Activated T-cell treated with anti-CD3 and anti-CD28 coated beads, Interleukin-2, amount 50 U/mL, for 1 hour (primary cell): Measurements from ENCODE around the gene SHMT2.

Experiments
- DNase-seq: peaks from one replicate; pipeline ENCODE4 v3.0.0-alpha.2; 2020

Gene SHMT2

DNA sequence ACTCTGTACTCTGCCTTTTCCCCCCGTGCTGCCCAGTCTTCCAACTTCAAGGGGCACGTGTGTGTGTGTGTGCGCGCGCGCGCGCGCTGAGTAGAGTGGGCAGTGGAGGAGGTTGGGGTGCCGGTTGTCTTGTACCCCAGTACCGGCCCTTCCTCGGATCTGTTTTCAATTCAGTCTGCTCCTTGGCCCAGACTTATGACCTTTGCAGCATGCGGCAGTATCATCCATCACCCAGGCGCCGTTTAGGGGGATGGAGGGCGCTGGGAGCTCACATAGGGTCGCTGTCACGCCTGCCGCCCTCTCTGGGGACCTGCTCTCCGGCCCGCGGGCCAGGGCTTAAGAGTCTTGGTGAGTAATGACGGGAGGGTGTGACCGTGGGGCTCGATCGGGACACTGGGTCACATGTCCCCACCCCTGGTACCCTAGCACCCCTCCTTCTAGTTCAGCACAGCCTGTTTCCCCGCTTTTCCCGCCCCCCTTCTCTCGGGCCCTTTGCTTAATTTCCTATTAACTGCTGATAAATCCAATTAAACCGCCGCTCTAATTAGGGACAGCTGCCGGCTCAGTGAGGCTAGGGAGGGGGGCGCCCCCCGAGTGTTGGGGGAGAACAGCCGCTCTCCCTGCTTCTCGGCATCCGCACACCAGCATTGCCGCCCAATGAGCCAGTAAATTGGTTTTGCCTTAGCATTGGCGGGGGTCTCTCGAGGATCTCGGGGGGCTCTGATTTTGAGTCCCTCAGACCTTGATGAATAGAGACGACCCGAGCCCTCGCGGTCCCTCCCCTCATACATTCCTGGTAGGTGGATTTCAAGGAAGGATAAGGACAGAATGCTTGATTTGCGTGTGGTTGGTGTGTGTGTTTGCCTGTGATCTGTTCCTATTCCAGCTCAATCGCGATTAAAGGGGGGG lies 12.1 kb downstream of the SHMT2 start:
- DNase-seq: no peak

DNA sequence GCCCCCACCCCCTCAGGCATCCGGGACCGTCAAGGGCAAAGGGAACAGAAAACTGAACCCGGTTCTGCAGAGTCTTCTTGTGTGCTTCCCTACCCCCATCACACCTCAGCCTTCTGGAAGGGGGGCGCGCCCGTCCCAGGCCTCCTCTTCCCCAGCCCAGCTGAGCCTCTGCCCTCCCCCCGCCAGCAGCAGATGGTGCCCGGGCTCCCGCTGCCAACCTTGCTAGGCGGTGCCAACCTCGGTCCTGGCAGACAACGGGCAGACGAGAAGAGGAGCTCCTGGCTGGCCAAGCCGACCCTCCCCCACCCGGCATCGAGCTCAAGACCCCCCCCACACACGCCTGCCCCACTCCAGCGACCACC lies 12.8 kb downstream of the SHMT2 start:
- no peak for DNase-seq

DNA sequence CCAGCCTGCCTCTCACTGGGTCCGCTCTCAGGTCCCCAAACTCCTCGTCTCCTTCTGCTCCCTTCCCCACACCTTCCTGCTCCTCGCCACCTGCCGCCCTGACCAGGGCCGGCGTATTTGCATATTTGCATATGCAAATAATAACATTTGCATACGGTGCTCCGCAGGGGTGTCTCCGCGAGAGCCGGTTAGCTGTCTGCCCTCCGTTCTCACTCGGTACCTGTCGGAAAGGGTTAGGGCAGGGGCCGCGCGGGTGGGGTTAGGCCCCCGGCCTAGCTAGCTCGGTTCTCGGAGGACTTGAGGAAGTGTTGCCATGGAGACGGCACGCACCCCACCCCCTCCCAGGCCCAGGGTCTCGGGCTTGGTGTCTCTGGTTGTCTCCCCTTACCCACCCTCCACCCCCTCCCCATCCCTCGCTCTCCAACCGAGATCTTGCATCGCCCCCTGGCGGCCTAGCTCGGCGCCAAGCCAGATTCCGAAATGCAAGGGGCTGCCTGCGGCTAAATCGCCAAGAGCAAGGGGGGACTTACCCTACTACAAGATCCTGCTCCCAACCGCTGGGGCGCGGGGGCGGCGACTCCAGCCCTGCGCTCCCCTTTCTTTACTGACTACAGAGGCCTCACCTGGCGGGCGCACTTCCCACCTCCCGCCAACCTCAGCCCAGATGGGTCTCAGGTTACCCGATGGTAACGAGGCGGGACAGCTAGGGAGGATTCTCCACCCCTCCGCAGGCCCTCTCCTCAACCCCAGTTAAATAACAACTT lies 13.4 kb downstream of the SHMT2 start:
- DNase-seq: peak; percentile 76

DNA sequence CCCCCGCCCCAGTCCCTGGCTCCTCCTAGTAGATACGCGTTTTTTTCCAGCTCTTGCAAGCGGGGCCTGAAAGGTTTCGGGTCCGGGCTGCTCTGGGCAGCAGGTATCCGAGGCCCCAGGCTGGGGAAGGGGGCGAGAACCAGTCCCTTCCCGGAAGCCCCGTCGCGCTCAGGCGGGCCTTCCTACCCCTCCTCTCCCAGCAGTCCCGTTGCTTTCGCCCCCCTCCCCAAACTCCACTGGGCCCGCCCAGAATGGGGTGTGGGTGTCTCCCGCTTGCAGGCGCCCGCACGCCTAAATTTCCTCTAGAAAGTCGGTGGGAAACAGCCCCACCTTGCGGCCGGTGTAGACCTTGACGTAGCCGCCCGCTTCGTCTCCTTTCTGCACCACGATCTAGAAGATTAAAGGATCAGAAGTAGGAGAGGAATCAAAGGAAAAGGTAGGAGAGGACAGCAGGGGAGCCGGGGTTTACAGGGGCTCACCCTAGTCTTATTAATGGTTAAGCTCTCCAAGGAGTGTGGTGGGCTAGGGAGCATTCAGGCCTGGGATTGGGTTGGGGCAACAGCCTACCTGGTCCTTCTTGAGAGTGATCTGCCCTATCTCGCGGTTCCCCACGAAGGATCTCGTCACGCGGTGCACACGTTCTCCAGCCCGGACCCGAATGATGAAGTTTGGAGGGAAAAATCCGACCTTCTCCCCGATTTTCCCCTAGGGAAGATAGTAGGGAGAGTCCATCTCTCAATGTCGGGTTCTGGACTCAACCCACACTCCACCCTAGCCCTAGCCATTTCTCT lies 14.2 kb downstream of the SHMT2 start:
- peak; percentile 85 for DNase-seq

DNA sequence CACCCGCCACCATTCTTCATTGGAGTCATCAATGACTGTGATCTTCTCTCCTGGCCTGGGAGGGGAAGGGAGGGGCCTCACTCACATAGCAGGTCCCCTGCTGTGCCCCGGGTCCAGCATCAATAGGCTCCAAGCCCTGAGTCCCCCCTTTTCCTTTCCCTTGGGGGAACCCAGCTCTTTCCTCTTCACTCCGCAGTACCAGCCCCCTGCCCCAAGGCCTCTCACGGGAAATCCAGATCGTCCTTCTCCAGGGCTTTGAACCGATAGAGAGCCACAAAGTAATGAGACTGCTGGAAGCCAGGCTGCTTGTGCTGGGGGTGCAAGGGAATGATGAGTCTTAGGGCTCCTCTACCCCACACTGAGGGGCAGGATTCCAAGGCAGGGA lies 14.8 kb downstream of the SHMT2 start:
- no peak for DNase-seq

DNA sequence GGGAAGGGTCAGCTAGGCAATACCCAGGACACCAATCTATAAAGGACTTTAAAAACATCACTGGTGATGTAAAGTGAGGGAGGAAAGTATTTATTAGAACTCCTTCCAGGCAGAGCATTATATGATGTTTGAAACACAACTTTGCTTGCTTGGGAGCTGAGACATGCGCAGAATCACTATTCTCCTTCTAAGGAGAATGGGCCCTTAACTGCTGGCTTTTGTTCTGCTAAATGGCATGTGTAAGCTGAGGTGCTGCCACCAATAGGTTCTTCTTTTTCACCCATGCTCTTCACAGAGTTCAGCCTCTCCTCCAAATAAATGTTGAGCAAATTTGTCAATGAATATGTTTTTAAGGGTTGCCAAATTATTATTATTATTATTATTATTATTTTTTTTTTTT lies 17.5 kb downstream of the SHMT2 start:
- DNase-seq: no peak

DNA sequence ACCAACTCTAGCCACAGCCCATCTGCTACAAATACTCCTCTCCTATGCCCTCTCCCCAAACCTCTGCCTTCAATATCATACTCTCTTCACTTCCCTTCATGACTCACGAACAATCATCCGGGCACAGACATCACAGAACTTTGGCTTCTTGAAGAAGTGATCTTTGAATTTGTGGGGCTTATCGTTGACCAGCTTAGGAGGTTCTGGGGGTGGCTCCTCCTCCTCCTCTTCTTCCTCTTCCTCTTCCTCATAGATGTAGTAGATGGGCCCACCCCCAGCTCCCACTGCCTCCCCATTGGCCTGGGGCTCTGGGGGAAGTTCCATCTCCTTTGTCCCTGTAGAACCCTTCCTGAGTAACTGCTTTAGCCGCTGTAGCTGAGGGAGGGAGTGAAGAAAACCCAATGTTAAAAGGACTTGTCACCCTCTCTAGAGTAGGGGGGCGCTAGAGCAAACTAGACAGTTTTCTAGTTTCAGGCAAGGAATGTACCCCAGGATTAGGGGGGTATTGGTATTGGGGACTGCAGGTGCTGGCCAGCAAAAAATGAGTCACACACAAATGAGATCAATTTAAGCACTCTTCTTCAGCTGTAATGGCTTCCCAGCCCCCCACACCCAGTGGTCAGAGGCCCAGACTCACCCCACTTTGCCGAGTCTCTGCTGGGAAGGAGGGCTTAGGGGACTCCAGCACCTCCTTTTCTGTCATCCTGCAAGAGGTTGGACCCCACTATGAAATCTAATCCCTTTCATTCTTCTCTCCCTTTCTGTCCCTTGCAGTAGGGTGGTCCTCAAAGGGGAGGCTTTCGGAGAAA lies 19.6 kb downstream of the SHMT2 start:
- DNase-seq: no peak

DNA sequence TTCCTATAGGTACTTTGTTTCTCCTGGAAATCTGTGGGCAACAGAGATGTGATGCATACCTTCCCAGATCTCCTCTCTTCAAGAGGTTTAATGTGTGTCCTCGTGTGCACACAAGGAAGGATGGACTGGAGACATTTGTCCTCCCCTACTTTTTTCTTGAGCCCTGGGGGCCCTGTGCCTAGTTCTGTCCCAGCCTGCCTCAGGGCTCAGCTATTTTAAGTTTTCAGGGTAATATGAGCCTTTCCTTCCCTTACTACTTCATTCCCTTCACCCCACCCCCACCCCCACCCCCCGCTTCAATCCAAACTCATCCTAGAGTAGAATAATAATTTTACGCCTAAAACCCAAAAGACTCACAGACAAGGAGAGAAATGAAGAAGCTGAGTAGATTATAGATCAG lies 21.0 kb downstream of the SHMT2 start:
- DNase-seq: no peak

DNA sequence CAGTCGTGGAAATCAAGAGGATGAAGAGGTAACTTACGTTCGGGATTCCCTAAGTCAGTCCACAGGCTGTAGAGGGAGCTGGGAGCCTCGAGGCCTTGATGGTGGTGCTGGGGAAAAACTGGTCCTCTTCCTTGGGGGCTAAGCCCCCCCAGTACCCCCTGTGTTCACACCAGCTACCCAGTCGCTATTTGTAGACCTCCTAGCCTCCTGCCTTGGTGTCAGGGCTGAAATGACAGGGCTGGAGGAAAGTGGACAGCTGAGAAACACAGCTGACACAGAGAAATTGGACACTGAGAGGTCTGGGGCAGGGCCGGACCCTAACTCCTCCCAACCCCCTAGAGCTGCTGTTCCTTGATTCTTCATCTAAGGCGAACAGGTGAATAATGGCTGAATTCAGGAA lies 21.4 kb downstream of the SHMT2 start, which contains the start of gene STAC3:
Gene STAC3 (minus strand): TSS at position 232 of the 400 bp plus-strand sequence. CDS start 1,551 bp downstream, outside the sequence.
- DNase-seq: no peak

DNA sequence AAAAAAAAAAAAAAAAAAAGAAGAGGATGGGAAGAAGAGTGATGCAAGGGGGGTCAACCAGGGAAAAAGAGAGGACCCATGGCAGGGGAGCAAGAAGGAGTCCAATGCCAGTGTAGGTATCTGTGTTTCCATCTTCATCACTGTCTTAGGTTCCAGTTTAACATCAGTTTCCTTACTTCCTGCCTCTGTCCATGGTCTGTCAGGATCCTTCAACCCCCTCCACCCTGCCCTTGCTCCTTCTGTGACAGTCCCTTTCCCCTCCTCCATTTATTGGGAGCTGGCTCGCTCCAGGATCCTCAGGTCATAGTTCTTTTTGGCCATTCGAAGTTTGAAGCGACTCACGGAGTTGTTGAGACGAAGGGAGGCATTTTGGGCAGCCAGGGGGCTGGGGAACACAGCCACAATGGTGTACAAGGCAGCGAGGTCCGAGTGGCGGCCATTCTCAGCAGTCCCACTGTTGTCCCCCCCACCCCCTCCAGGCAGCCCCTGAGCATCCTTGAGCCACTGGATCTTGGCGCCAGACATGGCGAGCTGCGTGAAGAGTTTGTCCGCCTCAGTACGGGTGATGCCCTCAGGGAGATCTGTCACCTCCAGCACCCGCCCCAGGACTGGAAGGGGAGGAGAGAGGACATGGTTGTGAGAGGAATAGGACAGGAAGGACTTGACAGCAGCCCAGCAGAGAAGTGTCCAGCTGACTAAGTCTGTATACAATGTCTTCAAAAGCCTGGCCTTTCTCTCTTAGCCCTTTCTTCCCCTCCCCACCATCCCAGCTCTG lies 25.2 kb downstream of the SHMT2 start:
- no peak for DNase-seq

DNA sequence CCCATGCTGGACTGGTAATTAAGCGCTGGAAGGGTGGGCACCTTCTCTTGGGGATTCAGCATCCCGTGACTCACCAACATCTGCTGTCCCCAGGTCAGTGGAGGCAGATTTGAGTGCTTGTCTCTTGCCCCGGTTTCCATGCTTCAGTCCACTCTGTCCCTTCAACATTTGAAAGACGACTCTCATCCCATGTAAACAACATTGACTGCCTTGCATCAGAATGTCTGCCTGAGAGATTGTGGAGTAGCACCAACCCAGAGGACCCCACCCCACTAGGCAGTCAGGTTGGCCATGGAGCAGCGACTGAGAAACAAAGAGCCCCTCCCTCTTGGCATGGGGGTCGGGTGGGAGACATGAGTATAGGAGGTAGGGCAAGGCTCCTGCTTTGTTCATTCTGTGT lies 26.4 kb downstream of the SHMT2 start:
- DNase-seq: no peak

DNA sequence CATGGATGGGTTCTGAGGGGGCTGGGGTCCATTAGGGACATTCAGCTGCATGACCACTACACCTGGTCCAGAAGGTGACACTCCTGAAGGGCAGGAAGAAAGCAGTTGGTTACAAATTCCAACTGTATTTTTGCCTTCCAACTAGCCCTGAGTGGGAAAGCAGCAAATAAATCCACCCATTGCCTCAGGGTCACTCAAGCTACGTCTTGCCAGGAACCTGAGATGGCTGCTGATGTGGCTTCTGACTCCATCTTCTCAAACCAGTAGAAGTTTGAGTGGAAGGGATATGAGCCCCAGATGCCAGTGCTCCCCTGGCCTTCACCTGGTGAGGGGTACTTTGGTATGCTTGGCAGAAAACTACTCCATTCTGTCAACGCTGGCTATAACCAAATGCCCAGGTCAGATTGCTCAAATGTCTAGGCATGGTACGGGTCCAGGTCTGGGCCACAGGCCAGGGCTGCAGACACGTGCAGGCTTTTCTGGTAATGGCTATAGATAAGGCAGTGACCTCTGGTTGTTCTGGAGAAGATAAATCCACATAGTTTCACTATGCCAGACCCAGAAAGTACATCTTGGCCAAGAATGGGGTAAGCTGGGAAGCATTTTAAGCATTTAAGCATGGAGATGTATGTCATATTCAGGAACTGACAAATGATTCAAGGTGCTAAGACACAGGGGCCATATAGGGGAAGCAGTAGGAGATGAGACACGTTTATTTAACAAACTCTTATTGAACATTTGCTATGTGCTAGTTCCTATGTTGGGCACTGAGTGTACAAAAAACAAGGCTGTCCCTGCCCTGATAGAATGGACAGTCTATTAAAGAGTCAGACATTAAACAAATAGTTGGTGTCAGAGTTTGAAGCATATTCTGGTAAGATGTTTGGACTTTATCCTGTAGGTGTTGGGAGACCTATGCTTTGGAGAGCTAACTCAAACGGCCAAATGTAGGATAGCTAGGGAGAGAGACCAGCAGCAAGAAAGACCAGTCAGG lies 29.8 kb downstream of the SHMT2 start:
- no peak for DNase-seq

DNA sequence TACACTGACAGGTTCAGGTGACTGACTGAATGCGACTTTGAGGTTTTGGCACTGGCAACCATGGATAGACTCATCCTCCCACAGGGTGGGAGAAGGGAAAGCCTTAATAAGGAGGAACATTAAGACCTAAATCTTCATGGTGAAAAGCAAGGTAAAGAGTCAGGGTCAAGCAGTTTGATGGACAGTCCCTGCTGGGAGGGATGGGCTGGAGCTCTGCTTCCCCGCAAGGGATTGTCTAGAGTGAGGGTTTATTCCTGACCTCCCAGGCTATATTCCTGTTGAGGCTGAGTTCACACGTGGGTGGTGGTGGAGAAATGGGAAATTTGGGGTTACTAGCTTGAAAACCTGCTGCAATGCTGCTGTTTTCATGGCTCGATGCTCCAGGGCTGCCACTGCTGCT lies 30.9 kb downstream of the SHMT2 start:
- no peak for DNase-seq

DNA sequence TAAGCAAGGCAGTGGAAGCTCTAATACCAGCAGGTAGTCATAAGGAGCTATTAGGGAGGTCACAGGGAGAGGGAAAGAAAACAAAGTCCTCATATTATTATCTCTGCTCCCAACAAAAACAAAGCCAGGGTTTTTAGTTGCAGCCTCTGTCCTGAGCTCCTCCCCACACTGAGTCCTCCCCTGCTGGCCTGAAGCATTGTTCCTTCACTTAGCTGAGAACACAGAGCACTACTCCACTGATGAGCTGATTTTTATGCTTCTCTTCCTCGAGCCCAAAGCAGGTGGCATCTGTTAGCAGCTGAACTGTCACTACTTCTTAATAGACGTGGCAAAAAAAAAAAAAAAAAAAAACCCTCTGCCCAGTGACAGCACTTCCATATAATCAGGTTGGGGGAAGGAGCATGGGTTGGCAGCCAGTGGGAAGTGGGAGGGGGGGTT lies 31.9 kb downstream of the SHMT2 start:
- no peak for DNase-seq

DNA sequence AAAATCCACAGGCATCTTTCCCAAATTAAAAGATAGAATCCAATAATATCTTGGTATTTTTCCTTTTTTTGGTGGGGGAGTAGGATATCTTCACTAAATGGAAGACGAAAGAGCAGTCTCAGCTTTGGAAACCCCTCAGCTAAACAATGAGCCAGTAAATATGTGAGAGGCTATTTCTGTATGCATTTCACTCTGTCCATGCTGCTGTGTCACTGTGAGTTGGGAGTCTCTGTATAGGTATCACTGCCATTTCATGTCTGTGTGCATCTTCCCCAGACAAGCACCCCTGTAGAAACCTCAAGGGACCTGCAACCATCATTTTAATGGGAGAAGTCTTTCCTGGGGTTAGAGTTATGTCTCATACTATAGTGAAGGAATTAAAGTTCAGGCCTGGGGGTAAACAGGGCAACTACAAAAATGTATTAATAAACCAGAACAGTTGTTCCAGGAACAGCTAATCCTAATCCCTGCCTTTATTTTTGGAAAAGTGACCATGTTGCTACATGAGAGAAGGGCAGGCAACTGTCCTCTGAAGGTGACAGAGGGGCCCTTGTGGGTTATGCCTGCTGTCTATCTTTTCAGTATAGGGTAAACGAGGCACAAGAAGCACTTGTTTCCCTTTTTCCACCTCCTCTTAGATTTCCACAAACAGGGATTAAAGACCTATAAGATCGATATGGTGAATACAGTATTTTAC lies 32.8 kb downstream of the SHMT2 start:
- no peak for DNase-seq

DNA sequence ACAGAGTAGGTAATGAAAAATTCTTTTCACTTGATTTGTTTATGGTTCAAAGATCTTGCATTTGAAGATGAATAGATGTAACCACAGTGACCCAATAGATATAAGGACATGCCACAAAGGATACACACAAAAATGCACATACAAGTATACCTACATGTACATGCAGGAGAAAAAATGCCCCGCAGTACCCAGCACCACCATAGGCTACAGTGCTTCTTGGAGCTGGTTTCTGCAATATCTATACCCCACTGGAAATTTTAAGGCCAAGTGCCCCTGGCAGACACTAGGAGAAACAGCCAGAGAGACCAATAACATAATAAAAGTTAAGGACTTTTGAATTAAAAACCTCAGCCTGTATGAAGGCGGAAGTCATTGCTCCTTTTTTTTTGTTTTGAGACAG lies 33.6 kb downstream of the SHMT2 start:
- DNase-seq: no peak

DNA sequence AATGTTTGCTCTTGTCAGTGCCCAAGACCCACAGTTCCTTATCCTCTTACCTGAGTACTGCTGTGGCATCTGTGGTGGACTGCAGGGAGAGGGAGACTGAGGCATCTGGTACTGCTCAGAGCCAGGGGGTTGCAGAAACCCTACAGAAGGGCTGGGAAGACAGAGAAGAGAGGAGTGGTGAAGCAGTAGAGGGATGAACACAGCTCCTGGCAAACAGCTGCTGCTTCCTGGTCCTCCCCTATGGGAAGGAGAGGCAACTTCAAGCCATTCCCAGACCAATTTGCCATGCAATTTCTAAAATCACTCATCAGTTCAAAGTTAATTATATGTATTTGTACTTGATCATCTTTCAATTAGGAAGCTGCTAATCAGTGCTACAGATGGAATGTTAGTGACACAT lies 37.2 kb downstream of the SHMT2 start:
- no peak for DNase-seq

DNA sequence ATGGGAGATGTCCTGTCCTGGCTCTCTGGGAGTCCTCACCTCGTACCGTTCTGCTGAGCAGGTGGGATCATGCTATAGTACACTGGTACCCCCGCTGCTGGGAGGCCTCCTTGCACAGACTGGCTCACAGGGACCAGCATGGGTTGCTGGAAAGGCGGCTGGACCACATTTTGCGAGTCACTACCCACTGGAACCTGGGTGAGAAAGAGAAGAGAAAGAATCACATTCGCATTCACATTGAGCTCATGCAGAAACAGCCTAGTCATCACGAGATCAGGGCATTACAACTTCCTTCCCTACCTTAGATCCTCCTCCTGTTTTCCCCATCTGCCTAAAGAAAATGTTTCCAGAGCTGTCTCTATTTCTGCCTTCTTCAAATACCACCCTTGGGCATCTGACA lies 38.8 kb downstream of the SHMT2 start:
- no peak for DNase-seq

DNA sequence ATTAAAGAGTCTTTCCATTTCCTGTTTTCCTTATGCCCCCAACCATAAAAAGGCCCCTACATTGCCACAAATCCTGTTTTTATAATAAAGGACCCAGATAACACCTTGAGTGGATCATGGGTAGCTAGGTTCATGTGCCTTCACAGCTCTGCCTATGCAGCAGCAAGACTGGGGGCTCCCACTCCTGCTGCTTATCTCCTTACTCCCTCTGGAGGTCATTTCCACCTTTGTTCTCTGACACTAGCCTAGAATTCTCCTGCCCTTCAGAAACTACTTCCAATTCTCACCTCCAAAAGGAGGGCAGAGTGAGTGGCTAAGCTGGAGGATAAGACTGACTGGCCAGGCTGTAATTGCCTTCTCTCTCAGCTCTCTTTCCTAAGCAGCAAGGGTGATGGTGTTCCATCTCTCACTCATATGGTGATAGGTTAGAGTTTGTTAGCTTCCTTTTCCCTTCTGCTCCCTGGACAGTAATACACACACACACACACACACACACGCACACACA lies 41.5 kb downstream of the SHMT2 start:
- DNase-seq: no peak
